ENCODE data around the gene PRRC2B.

DNA sequence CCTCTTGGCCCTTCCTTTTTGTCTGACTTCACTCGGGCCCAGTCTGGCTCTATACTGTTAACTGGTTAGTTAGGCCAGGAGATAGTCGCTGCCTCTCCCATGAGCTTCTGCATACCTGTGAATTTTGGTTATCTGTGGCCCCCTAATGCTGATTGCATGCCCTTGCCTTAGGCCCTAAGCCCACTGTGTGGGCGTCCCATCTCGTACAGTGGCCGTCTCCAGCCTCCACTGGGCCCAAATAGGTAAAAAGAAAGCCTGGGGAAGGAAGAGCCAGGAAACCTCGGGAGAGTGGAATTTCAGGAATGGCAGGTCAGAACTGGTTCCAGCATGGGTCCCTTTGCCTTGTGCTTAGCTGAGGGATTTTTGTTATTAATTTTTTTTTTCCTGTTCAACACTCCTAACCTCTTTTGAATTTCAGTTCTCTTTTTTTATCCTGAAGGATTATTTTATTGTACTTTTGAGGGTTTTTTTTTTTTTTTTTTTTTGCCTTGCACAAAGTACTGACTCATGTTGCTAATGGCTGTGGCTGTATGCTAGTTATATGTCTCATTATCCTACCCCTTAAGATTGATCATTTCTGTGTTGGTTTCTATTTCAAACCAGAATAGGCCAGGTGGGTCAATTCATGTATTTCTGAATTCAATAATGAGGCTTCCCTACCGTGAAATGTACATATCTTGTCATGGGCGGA lies 3.4 kb downstream of the PRRC2B start:
- TF ChIP-seq, protein P1, sequence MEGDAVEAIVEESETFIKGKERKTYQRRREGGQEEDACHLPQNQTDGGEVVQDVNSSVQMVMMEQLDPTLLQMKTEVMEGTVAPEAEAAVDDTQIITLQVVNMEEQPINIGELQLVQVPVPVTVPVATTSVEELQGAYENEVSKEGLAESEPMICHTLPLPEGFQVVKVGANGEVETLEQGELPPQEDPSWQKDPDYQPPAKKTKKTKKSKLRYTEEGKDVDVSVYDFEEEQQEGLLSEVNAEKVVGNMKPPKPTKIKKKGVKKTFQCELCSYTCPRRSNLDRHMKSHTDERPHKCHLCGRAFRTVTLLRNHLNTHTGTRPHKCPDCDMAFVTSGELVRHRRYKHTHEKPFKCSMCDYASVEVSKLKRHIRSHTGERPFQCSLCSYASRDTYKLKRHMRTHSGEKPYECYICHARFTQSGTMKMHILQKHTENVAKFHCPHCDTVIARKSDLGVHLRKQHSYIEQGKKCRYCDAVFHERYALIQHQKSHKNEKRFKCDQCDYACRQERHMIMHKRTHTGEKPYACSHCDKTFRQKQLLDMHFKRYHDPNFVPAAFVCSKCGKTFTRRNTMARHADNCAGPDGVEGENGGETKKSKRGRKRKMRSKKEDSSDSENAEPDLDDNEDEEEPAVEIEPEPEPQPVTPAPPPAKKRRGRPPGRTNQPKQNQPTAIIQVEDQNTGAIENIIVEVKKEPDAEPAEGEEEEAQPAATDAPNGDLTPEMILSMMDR (IDR thresholded peaks at IDR 0.05), result no peak
- TF ChIP-seq POLR2A (IDR thresholded peaks at IDR 0.05), result no peak

Measured in right lobe of liver (tissue), 4 donors.